HepG2 (cell line): Measurements from ENCODE around the gene DEFB127. TPM values are rescaled to one million over a fixed set of nuclear protein-coding genes. Genes with fewer than 3 reads are reported as not detected.
A peak's percentile ranks its signal among the peaks of the same experiment; 100 is the strongest.

Experiments used
- ARID3A ChIP-seq: IDR thresholded peaks from 2 replicates; pipeline ENCODE4 v1.6.1; 2012; ENCODE audit warnings: low read depth, low read length, improper control_type of control experiment
- ARNT ChIP-seq: fragments of 450-650 bp; IDR thresholded peaks from 2 replicates; pipeline ENCODE4 v1.6.1; 2017
- HES4 ChIP-seq: sonication (generic); formaldehyde crosslinking; IDR thresholded peaks from 2 replicates; pipeline ENCODE4 v1.9.0; 2021; ENCODE audit warnings: mild to moderate bottlenecking, missing genetic modification reagents, borderline replicate concordance
- ISX ChIP-seq: sonication (generic); formaldehyde crosslinking; conservative IDR thresholded peaks from 2 replicates; pipeline ENCODE4 v1.5.0; 2020; ENCODE audit warnings: missing genetic modification reagents
- RAD21 ChIP-seq: fragments of 450-650 bp; formaldehyde crosslinking; IDR thresholded peaks from 2 replicates; pipeline ENCODE4 v1.5.0; 2020; ENCODE audit warnings: mild to moderate bottlenecking
- RORA ChIP-seq: sonication (generic); formaldehyde crosslinking; IDR thresholded peaks from 2 replicates; pipeline ENCODE4 v1.5.0; 2020; ENCODE audit warnings: mild to moderate bottlenecking, missing genetic modification reagents, moderate library complexity
- SOX5 ChIP-seq: IDR thresholded peaks from 2 replicates; pipeline ENCODE4 v1.6.1; 2016; ENCODE audit warnings: borderline replicate concordance
- SP5 ChIP-seq: IDR thresholded peaks from 2 replicates; pipeline ENCODE4 v1.6.1; 2016; ENCODE audit warnings: low read depth, borderline replicate concordance
- SPEN ChIP-seq: sonication (generic); formaldehyde crosslinking; IDR thresholded peaks from 2 replicates; pipeline ENCODE4 v1.5.1; 2020; ENCODE audit warnings: low read depth, mild to moderate bottlenecking, missing genetic modification reagents
- U2AF2 ChIP-seq: fragments of 200-400 bp; formaldehyde crosslinking; IDR thresholded peaks from 2 replicates; pipeline ENCODE4 v1.6.1; 2017; ENCODE audit warnings: low read depth, mild to moderate bottlenecking, low read length
- ZNF10 ChIP-seq: sonication (generic); formaldehyde crosslinking; IDR thresholded peaks from 2 replicates; pipeline ENCODE4 v1.4.0; 2020; ENCODE audit warnings: mild to moderate bottlenecking, low read depth, missing genetic modification reagents, borderline replicate concordance
- ZNF773 ChIP-seq: sonication (generic); formaldehyde crosslinking; IDR thresholded peaks from 2 replicates; pipeline ENCODE4 v1.4.0; 2020; ENCODE audit warnings: missing genetic modification reagents, borderline replicate concordance
- polyA plus RNA-seq, 8 experiments: library from polyadenylated mRNA; depleted of rRNA in 3 of 8; stranded (reverse) in 7 of 8; unstranded in 1 of 8; fragments of >200 nt; fragmentation: Illumina TruSeq in 4 of 8; extraction: Trizol in 4 of 8; gene quantifications; 2 replicates each; pipeline versions ENCODE4 v1.2.1 to v1.2.3, GENCODE V29; 2011 to 2016; ENCODE audit warnings: low read depth in 4 of 8, missing spikeins in 1 of 8, mixed read lengths in 1 of 8; ENCODE audit not compliant: insufficient read depth in 1 of 8
- total RNA-seq, 5 experiments: library from RNA; depleted of rRNA; stranded (reverse); fragments of >200 nt; fragmentation: Illumina TruSeq; extraction: Trizol; gene quantifications; 2 replicates each; pipeline ENCODE4 v1.2.3, GENCODE V29; 2016; ENCODE audit warnings: low read depth in 1 of 5
- TF ChIP-seq, protein P1 (sequence below): sonication (generic); formaldehyde crosslinking; IDR thresholded peaks from 2 replicates; pipeline ENCODE4 v1.4.0; 2020; ENCODE audit warnings: mild to moderate bottlenecking, missing genetic modification reagents
- TF ChIP-seq, protein P2 (sequence below): sonication (generic); formaldehyde crosslinking; conservative IDR thresholded peaks from 2 replicates; pipeline ENCODE4 v1.8.1; 2023; ENCODE audit warnings: missing genetic modification reagents
- TF ChIP-seq, protein P3 (sequence below): sonication (generic); formaldehyde crosslinking; IDR thresholded peaks from 2 replicates; pipeline ENCODE4 v1.4.0; 2020; ENCODE audit warnings: missing genetic modification reagents

Gene DEFB127
- total and polyA plus RNA-seq, 2 of the 13 experiments (the other 11 are each of a cell fraction or from before 2014, with no cell fraction given), result not detected

- TF ChIP-seq, protein P1, sequence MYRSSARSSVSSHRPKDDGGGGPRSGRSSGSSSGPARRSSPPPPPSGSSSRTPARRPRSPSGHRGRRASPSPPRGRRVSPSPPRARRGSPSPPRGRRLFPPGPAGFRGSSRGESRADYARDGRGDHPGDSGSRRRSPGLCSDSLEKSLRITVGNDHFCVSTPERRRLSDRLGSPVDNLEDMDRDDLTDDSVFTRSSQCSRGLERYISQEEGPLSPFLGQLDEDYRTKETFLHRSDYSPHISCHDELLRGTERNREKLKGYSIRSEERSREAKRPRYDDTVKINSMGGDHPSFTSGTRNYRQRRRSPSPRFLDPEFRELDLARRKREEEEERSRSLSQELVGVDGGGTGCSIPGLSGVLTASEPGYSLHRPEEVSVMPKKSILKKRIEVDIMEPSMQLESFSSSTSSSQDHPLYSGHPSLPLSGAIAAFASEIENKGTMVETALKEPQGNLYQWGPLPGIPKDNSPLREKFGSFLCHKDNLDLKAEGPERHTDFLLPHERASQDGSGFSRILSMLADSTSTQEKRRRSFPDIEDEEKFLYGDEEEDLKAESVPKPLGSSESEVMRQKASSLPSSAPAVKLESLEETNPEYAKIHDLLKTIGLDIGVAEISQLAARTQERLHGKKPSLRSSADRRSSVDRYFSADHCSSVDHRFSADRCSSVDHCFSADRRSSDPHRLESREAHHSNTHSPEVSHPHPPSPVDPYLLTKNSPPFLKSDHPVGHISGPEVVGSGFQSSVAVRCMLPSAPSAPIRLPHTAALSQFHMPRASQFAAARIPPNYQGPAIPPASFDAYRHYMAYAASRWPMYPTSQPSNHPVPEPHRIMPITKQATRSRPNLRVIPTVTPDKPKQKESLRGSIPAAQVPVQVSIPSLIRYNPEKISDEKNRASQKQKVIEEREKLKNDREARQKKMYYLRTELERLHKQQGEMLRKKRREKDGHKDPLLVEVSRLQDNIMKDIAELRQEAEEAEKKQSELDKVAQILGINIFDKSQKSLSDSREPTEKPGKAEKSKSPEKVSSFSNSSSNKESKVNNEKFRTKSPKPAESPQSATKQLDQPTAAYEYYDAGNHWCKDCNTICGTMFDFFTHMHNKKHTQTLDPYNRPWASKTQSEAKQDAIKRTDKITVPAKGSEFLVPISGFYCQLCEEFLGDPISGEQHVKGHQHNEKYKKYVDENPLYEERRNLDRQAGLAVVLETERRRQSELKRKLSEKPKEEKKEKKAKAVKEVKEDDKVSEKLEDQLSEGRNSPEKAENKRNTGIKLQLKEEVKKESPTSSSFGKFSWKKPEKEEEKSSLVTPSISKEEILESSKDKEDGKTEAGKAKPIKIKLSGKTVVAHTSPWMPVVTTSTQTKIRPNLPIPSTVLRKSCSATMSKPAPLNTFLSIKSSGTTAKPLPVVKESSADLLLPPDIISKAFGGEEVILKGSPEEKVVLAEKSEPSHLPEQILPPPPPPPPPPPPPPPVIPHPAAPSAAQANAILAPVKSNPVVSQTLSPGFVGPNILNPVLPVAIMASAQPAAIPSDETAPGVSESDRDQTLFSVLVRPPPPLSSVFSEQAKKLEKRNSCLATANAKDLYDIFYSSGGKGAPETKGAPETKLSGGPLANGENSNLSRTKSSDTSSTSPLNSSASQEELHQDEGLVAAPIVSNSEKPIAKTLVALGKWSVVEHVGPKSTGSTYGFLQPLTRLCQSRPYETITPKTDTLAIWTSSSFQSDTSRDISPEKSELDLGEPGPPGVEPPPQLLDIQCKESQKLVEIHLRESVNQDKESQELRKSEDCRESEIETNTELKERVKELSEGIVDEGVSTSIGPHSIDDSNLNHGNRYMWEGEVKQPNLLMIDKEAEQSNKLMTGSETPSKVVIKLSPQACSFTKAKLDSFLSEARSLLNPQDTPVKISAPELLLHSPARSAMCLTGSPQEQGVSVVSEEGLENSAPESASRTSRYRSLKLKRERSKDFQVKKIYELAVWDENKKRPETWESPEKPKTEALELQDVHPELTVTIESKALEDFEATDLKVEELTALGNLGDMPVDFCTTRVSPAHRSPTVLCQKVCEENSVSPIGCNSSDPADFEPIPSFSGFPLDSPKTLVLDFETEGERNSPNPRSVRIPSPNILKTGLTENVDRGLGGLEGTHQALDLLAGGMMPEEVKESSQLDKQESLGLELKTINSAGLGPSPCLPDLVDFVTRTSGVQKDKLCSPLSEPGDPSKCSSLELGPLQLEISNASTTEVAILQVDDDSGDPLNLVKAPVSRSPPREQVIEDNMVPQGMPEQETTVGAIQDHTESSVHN (CRISPR knock-in tag), result 0 out of 2 replicates have a peak, but pooled peaks have one; percentile 22
- no peak for TF ChIP-seq RORA (CRISPR knock-in tag)
- TF ChIP-seq, protein P2, sequence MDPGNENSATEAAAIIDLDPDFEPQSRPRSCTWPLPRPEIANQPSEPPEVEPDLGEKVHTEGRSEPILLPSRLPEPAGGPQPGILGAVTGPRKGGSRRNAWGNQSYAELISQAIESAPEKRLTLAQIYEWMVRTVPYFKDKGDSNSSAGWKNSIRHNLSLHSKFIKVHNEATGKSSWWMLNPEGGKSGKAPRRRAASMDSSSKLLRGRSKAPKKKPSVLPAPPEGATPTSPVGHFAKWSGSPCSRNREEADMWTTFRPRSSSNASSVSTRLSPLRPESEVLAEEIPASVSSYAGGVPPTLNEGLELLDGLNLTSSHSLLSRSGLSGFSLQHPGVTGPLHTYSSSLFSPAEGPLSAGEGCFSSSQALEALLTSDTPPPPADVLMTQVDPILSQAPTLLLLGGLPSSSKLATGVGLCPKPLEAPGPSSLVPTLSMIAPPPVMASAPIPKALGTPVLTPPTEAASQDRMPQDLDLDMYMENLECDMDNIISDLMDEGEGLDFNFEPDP (CRISPR knock-in tag), result 0 out of 2 replicates have a peak, but pooled peaks have one; percentile 86
- TF ChIP-seq ZNF10 (CRISPR knock-in tag), result no peak
- TF ChIP-seq HES4 (CRISPR knock-in tag), result no peak
- no peak for TF ChIP-seq ISX
- peak; percentile 47; the same call in 1 of the 2 replicates for TF ChIP-seq RAD21
- no peak for TF ChIP-seq ARNT
- TF ChIP-seq, protein P3, sequence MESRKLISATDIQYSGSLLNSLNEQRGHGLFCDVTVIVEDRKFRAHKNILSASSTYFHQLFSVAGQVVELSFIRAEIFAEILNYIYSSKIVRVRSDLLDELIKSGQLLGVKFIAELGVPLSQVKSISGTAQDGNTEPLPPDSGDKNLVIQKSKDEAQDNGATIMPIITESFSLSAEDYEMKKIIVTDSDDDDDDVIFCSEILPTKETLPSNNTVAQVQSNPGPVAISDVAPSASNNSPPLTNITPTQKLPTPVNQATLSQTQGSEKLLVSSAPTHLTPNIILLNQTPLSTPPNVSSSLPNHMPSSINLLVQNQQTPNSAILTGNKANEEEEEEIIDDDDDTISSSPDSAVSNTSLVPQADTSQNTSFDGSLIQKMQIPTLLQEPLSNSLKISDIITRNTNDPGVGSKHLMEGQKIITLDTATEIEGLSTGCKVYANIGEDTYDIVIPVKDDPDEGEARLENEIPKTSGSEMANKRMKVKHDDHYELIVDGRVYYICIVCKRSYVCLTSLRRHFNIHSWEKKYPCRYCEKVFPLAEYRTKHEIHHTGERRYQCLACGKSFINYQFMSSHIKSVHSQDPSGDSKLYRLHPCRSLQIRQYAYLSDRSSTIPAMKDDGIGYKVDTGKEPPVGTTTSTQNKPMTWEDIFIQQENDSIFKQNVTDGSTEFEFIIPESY (CRISPR knock-in tag), result 0 out of 2 replicates have a peak, but pooled peaks have one; percentile 38
- TF ChIP-seq SPEN (CRISPR knock-in tag), result 0 out of 2 replicates have a peak, but pooled peaks have one; percentile 39
- peak; percentile 37; the same call in 1 of the 2 replicates for TF ChIP-seq SOX5 (CRISPR knock-in tag)
- peak; percentile 22; the same call in 1 of the 2 replicates for TF ChIP-seq ARID3A
- no peak for TF ChIP-seq U2AF2
- TF ChIP-seq SP5, result no peak
- no peak for TF ChIP-seq ZNF773 (CRISPR knock-in tag)
These were observed 19.4 kb upstream of the DEFB127 start (continued) for GRCh38 chr20:137668-138490.
